Activated T-helper 2 cell treated with anti-CD3 and anti-CD28 coated beads, Interferon-gamma antibody, Interleukin-2, Interleukin-4, amounts not matched to agents 10 μg/mL and 5 μg/mL and 100 μg/mL, durations not matched to agents 14 hours and 24 hours and 36 hours (primary cell): ENCODE measurements around the gene C1QL1. TPM values are rescaled to one million over a fixed set of nuclear protein-coding genes. Genes with fewer than 3 reads are reported as not detected.

ENCODE experiments used
- DNase-seq: peaks from one replicate; pipeline ENCODE4 v3.0.0; 2021; ENCODE audit warnings: low spot score
- H3K27ac Mint-ChIP-seq: one replicate; pipeline ENCODE4 v1.8.0; 2021; ENCODE audit warnings: mixed read lengths
- H3K27me3 Mint-ChIP-seq: one replicate; pipeline ENCODE4 v1.8.0; 2021; ENCODE audit warnings: low read depth, mixed read lengths
- H3K36me3 Mint-ChIP-seq: one replicate; pipeline ENCODE4 v1.8.0; 2021; ENCODE audit warnings: low read depth, mixed read lengths
- H3K4me1 Mint-ChIP-seq: one replicate; pipeline ENCODE4 v1.8.0; 2021; ENCODE audit warnings: low read depth, mixed read lengths
- H3K4me3 Mint-ChIP-seq: one replicate; pipeline ENCODE4 v1.8.0; 2021; ENCODE audit warnings: low read depth, mild to moderate bottlenecking, moderate library complexity, mixed read lengths
- H3K9me3 Mint-ChIP-seq: one replicate; pipeline ENCODE4 v1.8.0; 2021; ENCODE audit warnings: mixed read lengths
- intact Hi-C: fragments of 100-400 bp; cut with micrococcal nuclease; formaldehyde crosslinking; loops from one replicate; pipeline ENCODE4 v1.15.1; 2023
- total RNA-seq: library from RNA; stranded (reverse); gene quantifications from 2 replicates; pipeline ENCODE4 v1.2.3, GENCODE V29; 2022

C1QL1 gene
- total RNA-seq, 1 donor from 2014 or later, result 0.41 TPM

DNA sequence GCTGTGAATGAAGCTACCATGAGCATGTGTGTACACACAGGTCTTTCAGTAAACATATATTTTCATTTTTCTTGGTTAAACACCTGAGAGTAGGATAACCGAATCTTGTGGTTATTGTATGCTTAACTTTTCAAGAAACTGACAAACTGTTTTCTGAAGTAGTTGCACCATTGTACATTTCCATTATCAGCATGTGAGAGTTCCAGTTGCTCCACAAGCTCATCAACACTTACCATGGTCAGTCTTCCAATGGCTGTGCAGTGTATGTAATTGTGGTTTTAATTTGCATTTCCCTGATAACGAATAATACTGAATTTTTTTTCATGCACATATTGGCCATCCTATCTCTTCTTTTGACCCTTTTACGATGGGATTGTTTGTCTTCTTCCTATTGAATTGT is 31.3 kb upstream of the C1QL1 start:
- H3K4me3 Mint-ChIP-seq, result no peak overlapping the region
- no peaks in the 10 kb centered on the region for H3K9me3 Mint-ChIP-seq
- H3K27me3 Mint-ChIP-seq, result peaks cover 17% of the 10 kb centered on the region
- no peak for DNase-seq
- no peaks in the 10 kb centered on the region for H3K36me3 Mint-ChIP-seq
- H3K27ac Mint-ChIP-seq, result no peak overlapping the region
- intact Hi-C loops, result no loop called here
- peaks cover 2% of the 10 kb centered on the region for H3K4me1 Mint-ChIP-seq

DNA sequence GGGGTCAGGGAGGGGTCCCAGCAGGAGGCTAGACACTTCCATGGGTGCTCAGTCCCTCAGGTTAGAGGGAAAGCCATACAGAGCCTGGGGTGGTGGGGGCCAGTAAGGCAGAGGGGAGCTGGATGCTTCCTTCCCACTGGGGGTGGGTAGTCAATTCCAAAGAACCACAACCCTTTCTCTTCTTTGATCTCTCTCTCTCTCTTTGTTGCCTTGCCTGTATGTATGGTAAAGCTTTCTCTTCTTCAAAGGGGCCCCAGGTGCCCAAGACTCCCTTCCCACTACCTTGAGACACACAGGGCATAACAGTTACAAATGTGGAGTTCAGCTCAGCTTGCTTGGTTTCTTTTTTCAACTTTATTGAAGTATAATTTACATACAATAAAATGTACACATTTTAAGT is 30.5 kb upstream of the C1QL1 start:
- Mint-ChIP-seq H3K4me1 (peaks cover 2% of the 10 kb centered on the region), H3K4me3 (no peak overlapping the region), H3K27ac (no peak overlapping the region), H3K9me3 (no peaks in the 10 kb centered on the region), H3K27me3 (peaks cover 19% of the 10 kb centered on the region), H3K36me3 (no peaks in the 10 kb centered on the region)
- DNase-seq, result no peak
- intact Hi-C loops, result no loop called here

DNA sequence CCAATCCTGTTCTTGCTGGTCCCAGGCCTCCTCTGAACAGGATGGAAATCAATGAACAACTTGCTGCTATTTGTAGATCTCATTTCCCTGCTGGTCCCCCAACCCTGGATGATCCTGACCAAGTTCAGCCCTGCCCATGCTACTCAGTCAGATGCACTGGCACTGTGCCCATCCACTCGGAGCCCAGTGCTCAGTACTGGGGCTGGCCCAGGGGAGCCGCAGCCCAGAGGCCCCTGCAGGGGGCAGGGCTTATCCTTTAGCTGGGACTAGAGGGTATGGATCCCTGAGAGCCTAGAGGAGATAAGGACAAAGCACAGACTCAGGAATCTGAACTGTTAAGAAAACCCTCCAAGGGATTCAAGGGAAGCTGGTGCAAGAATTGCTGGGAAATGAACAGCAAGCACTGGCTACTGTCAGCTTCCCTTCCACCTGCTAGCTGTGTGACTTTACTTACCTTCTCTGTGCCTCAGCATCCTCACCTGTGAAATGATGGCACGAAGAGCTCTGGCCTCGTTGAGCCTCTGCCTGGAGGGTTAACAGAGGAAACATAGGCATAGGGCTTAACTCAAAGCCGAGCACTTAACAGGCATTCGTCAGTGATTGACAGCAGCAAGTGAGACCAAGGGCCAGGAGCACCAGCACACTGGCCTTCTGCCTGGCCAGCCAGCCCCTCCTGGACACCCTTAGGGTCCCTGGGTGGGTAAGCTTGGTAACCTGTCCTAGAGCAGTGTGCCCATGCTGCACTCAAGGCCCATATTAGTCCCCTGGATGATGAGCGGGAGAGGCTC is 29.8 kb upstream of the C1QL1 start:
- H3K4me3 Mint-ChIP-seq, result no peak overlapping the region
- H3K36me3 Mint-ChIP-seq, result no peaks in the 10 kb centered on the region
- DNase-seq, result no peak
- no peak overlapping the region for H3K27ac Mint-ChIP-seq
- H3K27me3 Mint-ChIP-seq, result peaks cover 19% of the 10 kb centered on the region
- intact Hi-C loops, result no loop called here
- no peaks in the 10 kb centered on the region for H3K9me3 Mint-ChIP-seq
- H3K4me1 Mint-ChIP-seq, result peaks cover 2% of the 10 kb centered on the region

DNA sequence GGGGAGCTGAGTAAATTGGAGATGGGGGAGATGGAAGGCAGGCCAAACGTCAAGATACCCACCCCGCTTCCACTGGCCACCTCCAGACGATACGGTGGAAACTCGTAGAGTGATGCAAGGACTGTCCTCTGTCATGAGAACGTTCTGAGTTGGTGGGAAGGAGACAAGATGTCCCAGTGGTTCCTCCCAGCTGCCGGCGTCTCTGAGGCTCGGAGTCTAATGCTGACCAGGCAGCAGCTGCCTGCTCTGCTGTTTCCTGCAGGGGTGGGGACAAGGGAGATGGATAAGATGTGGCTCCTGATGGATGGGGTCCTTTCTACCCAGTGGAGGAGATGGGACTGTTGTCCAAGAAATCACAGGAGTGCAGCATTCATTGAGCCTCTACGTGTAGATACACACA is 28.2 kb upstream of the C1QL1 start:
- H3K27ac Mint-ChIP-seq, result no peak overlapping the region
- DNase-seq, result no peak
- H3K4me1 Mint-ChIP-seq, result peaks cover 2% of the 10 kb centered on the region
- no peaks in the 10 kb centered on the region for H3K36me3 Mint-ChIP-seq
- peaks cover 21% of the 10 kb centered on the region for H3K27me3 Mint-ChIP-seq
- intact Hi-C loops, result no loop called here
- no peaks in the 10 kb centered on the region for H3K9me3 Mint-ChIP-seq
- no peak overlapping the region for H3K4me3 Mint-ChIP-seq

DNA sequence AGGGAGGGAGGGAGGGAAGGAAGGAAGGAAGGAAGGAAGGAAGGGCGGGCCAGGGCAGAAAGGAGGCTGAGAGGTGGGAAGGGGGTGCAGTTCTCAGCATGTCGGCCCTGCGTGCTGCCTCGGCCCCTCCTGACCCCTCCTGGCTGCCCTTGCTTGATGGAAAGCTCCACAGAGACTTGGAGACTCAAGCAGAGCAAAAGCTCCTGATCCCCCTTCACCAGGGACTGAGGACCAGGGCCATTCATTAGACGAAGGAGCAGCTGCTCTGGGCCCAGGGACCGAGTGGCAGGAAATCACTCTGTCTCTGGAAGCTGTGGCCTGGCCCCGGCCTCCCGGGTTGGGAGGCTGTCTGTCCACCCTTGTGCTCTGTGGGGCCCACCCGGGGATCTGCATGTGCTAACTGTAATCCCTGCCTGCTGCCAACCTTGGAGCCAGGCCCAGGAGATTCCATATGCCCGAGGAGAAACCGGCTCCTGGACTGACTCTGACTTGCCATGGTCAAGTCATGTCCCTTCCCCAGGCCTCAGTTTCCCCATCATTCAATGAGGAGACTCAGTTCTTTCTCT is 27.4 kb upstream of the C1QL1 start:
- H3K27me3 Mint-ChIP-seq, result peaks cover 18% of the 10 kb centered on the region
- no peaks in the 10 kb centered on the region for H3K9me3 Mint-ChIP-seq
- no peak overlapping the region for H3K4me3 Mint-ChIP-seq
- H3K36me3 Mint-ChIP-seq, result no peaks in the 10 kb centered on the region
- intact Hi-C loops, result no loop called here
- H3K27ac Mint-ChIP-seq, result no peak overlapping the region
- H3K4me1 Mint-ChIP-seq, result peaks cover 2% of the 10 kb centered on the region
- DNase-seq, result no peak

DNA sequence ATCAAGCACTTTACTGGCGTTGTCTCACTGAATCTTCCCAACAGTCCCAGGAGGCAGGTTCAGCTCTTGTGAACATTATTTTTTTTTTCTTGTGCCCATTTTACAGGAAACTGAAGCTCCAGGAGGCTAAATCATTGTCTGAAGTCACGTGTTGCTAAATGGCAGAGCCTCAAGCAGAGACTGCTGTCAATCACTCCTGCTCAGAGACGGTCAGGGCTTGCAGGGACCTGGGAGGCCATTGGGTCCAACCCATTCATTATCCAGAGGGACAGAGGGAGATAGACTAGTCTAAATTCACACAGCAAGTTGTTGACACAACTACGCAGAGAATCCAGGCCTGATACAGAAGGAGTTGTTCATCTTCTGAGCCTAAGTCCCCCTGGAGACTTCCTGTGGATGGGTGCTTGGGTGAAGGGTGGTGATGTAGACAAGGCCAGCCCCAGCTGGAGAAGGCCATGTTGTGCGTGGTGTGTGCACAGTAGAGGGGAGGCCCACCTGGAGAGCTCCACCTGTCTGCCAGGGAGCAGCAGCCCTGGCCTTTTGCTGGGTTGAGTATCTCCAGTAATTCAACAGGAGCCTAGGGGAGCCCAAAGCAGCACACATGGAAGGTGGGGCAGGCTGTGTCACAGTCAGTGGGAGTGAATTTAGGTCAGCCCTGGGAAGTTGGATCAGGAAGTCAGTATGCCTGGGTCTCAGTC is 24.3 kb upstream of the C1QL1 start:
- intact Hi-C loops, result no loop called here
- H3K9me3 Mint-ChIP-seq, result no peaks in the 10 kb centered on the region
- no peak for DNase-seq
- no peaks in the 10 kb centered on the region for H3K36me3 Mint-ChIP-seq
- H3K4me1 Mint-ChIP-seq, result no peaks in the 10 kb centered on the region
- H3K27me3 Mint-ChIP-seq, result peaks cover 36% of the 10 kb centered on the region
- no peak overlapping the region for H3K4me3 Mint-ChIP-seq
- no peak overlapping the region for H3K27ac Mint-ChIP-seq

DNA sequence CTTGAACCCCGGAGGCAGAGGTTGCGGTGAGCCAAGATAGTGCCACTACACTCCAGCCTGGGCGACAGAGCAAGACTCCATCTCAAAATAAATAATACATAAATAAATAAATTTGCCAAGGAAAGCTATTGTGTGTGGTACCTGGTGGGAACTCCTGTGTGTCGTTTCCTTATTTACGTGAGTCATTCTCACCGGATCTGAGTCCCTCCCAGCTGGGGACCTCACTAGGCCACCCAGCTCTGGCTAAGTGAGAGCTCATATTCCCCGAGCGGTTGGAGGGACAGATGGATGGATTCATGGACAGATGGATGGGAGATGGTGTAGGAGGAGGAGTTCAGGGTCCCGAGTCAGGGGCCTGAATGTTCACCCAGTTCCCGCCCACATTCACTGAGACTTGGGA is 22.9 kb upstream of the C1QL1 start:
- H3K36me3 Mint-ChIP-seq, result no peaks in the 10 kb centered on the region
- H3K4me1 Mint-ChIP-seq, result no peaks in the 10 kb centered on the region
- H3K9me3 Mint-ChIP-seq, result no peaks in the 10 kb centered on the region
- H3K27me3 Mint-ChIP-seq, result peaks cover 36% of the 10 kb centered on the region
- no peak overlapping the region for H3K27ac Mint-ChIP-seq
- H3K4me3 Mint-ChIP-seq, result no peak overlapping the region
- no peak for DNase-seq
- intact Hi-C loops, result no loop called here

DNA sequence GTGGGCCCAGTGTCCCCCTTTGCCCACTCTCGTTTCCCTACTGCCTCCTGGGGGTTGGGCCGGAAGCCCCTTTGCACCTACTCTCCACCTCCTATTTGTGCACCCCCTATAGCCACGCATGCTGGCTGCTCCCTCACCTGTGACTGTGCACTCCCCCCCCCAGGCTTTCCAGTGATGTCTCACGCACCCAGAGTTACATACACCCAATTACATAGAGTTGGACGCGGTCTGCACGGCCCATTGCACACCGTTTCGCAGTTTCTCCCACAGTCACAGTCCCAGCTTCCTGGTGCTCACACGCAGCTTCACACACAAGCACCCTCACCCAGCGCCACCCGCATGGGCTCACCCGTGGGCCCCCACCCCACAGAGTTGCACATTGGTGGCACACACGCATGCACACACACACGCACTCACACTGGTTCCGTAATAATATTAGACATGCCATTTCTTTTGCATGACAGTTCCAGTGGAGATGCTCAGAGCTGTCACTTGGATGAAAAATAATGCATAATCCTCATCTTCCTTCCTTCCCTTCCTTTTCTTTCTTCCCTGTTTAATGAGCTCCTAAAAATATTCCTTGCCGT is 21.5 kb upstream of the C1QL1 start:
- no peaks in the 10 kb centered on the region for H3K36me3 Mint-ChIP-seq
- DNase-seq, result no peak
- H3K4me3 Mint-ChIP-seq, result no peak overlapping the region
- H3K27me3 Mint-ChIP-seq, result peaks cover 37% of the 10 kb centered on the region
- intact Hi-C loops, result no loop called here
- peaks cover 4% of the 10 kb centered on the region for H3K9me3 Mint-ChIP-seq
- H3K27ac Mint-ChIP-seq, result no peak overlapping the region
- no peaks in the 10 kb centered on the region for H3K4me1 Mint-ChIP-seq

DNA sequence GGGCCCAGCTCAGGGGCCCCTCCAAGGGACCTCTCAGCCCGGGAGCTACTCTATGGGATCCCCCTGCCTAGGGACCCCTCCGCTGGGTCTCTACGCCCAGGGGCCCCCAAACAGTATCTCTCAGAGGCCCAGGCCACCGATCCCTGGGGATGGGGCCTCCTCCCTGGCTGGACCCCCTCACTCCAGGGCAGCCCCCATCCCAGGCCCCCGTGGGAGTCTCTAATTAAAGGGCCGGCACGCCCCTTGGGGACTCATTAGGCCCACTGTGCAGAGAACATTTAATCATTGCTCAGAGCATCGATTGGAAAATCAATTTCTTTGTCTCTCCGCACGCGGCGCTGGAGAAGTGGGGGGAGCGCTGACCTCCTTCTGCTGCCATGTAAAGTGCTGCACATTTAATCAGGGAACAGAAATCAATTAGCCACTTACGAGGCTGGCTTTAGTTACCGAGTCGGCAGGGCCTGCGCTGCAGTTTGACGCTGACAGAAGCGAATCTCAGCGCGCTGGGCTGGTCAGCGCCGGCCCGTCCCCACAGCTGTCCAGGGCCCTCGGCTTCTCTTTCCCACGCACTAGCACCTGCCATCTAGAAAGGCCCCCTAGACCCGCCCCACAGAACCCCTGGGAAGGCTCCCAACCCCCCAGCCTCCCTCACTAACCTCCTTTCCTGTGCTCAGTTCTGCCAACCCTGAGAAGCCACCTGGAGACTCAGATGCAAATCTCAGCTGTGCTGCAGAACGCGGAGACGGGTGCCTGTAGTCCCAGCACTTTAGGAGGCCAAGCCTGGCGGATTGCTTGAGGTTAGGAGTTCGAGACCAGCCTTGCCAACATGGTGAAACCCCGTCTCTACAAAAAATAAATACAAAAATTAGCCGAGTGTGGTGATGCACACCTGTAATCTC is 20.2 kb upstream of the C1QL1 start:
- H3K27me3 Mint-ChIP-seq, result peaks cover 34% of the 10 kb centered on the region
- no peak overlapping the region for H3K4me3 Mint-ChIP-seq
- no peaks in the 10 kb centered on the region for H3K4me1 Mint-ChIP-seq
- H3K27ac Mint-ChIP-seq, result no peak overlapping the region
- H3K36me3 Mint-ChIP-seq, result no peaks in the 10 kb centered on the region
- DNase-seq, result no peak
- peaks cover 4% of the 10 kb centered on the region for H3K9me3 Mint-ChIP-seq
- intact Hi-C loops, result no loop called here

DNA sequence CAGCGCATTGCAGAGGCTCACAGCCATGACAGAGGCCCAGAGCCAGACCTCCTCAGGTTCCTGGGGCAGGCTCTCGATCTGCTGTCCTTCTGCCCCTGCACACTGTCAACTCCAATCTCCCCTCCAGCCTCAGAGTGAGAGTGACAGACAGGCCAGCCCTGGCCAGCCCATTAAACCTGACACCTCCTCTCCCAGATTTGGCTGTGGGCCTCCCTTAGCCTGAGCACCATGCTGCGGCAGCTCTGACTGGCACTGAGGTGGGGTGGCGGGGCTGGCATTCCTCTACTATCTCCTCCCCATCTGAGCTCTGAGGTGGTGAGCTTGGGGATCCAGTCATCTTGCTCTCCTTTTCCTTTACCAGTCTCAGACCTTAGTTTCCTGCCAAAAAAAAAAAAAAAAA is 15.5 kb upstream of the C1QL1 start:
- no peak overlapping the region for H3K27ac Mint-ChIP-seq
- no peaks in the 10 kb centered on the region for H3K36me3 Mint-ChIP-seq
- DNase-seq, result no peak
- no peaks in the 10 kb centered on the region for H3K4me1 Mint-ChIP-seq
- intact Hi-C loops, result no loop called here
- peaks cover 43% of the 10 kb centered on the region for H3K27me3 Mint-ChIP-seq
- H3K4me3 Mint-ChIP-seq, result no peak overlapping the region
- H3K9me3 Mint-ChIP-seq, result peaks cover 4% of the 10 kb centered on the region

DNA sequence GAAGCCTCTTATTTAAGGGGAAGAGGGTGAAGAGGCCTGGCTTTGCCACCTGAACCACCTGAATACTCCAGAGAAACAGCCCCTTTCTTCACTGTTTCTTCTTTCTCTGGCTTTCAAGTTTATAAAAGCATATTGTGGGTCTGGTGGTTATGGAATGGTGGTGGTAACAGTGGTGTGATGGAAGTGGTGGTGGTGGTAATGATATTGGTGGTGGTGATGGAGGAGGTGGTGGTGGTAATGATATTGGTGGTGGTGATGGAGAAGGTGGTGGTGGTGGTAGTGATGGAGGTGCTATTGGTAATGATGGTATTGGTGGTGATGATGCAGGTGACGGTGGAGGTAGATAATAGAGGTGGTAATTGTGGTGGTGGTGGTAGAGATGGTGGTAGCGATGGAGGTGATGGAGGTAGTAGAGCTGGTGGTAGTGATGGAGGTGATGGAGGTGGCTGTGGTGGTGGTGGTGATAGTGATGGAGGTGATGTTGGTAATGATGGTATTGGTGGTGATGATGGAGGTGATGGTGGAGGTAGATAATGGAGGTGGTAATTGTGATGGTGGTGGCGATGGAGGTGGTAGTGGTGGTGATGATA is 14.1 kb upstream of the C1QL1 start:
- Mint-ChIP-seq H3K27ac (no peak overlapping the region), H3K36me3 (no peaks in the 10 kb centered on the region), H3K9me3 (peaks cover 4% of the 10 kb centered on the region), H3K27me3 (peaks cover 39% of the 10 kb centered on the region), H3K4me3 (no peak overlapping the region), H3K4me1 (no peaks in the 10 kb centered on the region)
- no peak for DNase-seq
- intact Hi-C loops, result no loop called here
